Neural progenitor cell (in vitro differentiated cells): Measurements from ENCODE around the gene KAZN. TPM values are rescaled to one million over a fixed set of nuclear protein-coding genes. Genes with fewer than 3 reads are reported as not detected.

ENCODE experiments used
- DNase-seq: peaks from one replicate; pipeline ENCODE4 v3.0.0-alpha.2; 2016; ENCODE audit warnings: low spot score
- H2AFZ ChIP-seq: fragments of 200-600 bp; sonication (generic); replicated peaks from 2 replicates; pipeline ENCODE4 v1.6.1; 2016; ENCODE audit warnings: antibody characterized with exemption
- H3F3A ChIP-seq: fragments of 200-600 bp; sonication (generic); 2 replicates; pipeline ENCODE4 v1.6.1; 2016; ENCODE audit warnings: antibody characterized with exemption, low read depth
- H3K27ac ChIP-seq: fragments of 200-600 bp; sonication (generic); 2 replicates; pipeline ENCODE4 v1.5.1; 2016; ENCODE audit warnings: mild to moderate bottlenecking
- H3K27me3 ChIP-seq: fragments of 200-600 bp; sonication (generic); 2 replicates; pipeline ENCODE4 v1.6.1; 2016; ENCODE audit warnings: mild to moderate bottlenecking, moderate library complexity
- H3K36me3 ChIP-seq: fragments of 200-600 bp; sonication (generic); 2 replicates; pipeline ENCODE4 v1.5.1; 2016
- H3K4me1 ChIP-seq: fragments of 200-600 bp; sonication (generic); 2 replicates; pipeline ENCODE4 v1.6.1; 2016; ENCODE audit warnings: mixed run types
- H3K4me2 ChIP-seq: fragments of 200-600 bp; sonication (generic); 2 replicates; pipeline ENCODE4 v1.6.1; 2016
- H3K4me3 ChIP-seq: fragments of 200-600 bp; sonication (generic); 2 replicates; pipeline ENCODE4 v1.5.1; 2016
- H3K79me2 ChIP-seq: fragments of 200-600 bp; sonication (generic); 2 replicates; pipeline ENCODE4 v1.6.1; 2016; ENCODE audit warnings: low read depth
- H3K9ac ChIP-seq: fragments of 200-600 bp; sonication (generic); 2 replicates; pipeline ENCODE4 v1.6.1; 2016
- H3K9me3 ChIP-seq: fragments of 200-600 bp; sonication (generic); 2 replicates; pipeline ENCODE4 v1.5.1; 2016; ENCODE audit warnings: low read depth
- H4K20me1 ChIP-seq: fragments of 200-600 bp; sonication (generic); 2 replicates; pipeline ENCODE4 v1.6.1; 2016; ENCODE audit warnings: low read depth
- H3K27ac Mint-ChIP-seq: 3 replicates; pipeline ENCODE4 v1.8.0; 2021; ENCODE audit warnings: mixed read lengths
- H3K27me3 Mint-ChIP-seq: 2 replicates; pipeline ENCODE4 v1.8.0; 2022; ENCODE audit warnings: low read depth, mild to moderate bottlenecking, inconsistent platforms, moderate library complexity, mixed read lengths; ENCODE audit not compliant: insufficient read depth
- H3K36me3 Mint-ChIP-seq: 3 replicates; pipeline ENCODE4 v1.8.0; 2021; ENCODE audit warnings: mixed read lengths
- H3K4me1 Mint-ChIP-seq: 3 replicates; pipeline ENCODE4 v1.8.0; 2021; ENCODE audit warnings: mixed read lengths
- H3K4me3 Mint-ChIP-seq: 3 replicates; pipeline ENCODE4 v1.8.0; 2021; ENCODE audit warnings: mild to moderate bottlenecking, moderate library complexity, mixed read lengths
- H3K9me3 Mint-ChIP-seq: 3 replicates; pipeline ENCODE4 v1.8.0; 2020; ENCODE audit warnings: mixed read lengths
- CTCF ChIP-seq: fragments of 200-600 bp; sonication (generic); IDR thresholded peaks from 2 replicates; pipeline ENCODE4 v1.5.1; 2017; ENCODE audit warnings: antibody characterized with exemption, mild to moderate bottlenecking
- EZH2 ChIP-seq: fragments of 200-600 bp; sonication (generic); IDR thresholded peaks from 2 replicates; pipeline ENCODE4 v1.6.1; 2017; ENCODE audit warnings: antibody characterized with exemption, mild to moderate bottlenecking, moderate library complexity
- EZH2phosphoT487 ChIP-seq: fragments of 200-600 bp; sonication (generic); IDR thresholded peaks from 2 replicates; pipeline ENCODE4 v1.6.1; 2017; ENCODE audit warnings: antibody characterized with exemption
- total RNA-seq: library from RNA; depleted of rRNA; stranded (reverse); fragments of >200 nt; gene quantifications from 2 replicates; pipeline ENCODE4 v1.2.3, GENCODE V29; 2015; ENCODE audit warnings: low replicate concordance

Gene KAZN
- total RNA-seq, 1 donor from 2014 or later, result 6.1 TPM

GRCh38 chr1:15065736-15066135, 467.3 kb downstream of the KAZN start:
- H3F3A ChIP-seq, result no peaks in the 10 kb centered on the region
- Mint-ChIP-seq H3K4me1 (no peaks in the 10 kb centered on the region), H3K9me3 (peaks cover 3% of the 10 kb centered on the region), H3K27me3 (no peaks in the 10 kb centered on the region), H3K27ac (no peak overlapping the region), H3K36me3 (peaks cover 29% of the 10 kb centered on the region), H3K4me3 (no peak overlapping the region)
- H3K9me3 ChIP-seq, result no peaks in the 10 kb centered on the region
- no peak overlapping the region for H3K4me2 ChIP-seq
- no peaks in the 10 kb centered on the region for H3K4me1 ChIP-seq
- H3K27ac ChIP-seq, result no peak overlapping the region
- no peak for TF ChIP-seq EZH2phosphoT487
- no peak for TF ChIP-seq EZH2
- no peak for TF ChIP-seq CTCF
- H3K36me3 ChIP-seq, result no peaks in the 10 kb centered on the region
- no peak for DNase-seq
- H3K79me2 ChIP-seq, result no peaks in the 10 kb centered on the region
- H2AFZ ChIP-seq, result no peak overlapping the region
- no peak overlapping the region for H3K9ac ChIP-seq
- H3K27me3 ChIP-seq, result no peaks in the 10 kb centered on the region
- no peak overlapping the region for H3K4me3 ChIP-seq
- no peaks in the 10 kb centered on the region for H4K20me1 ChIP-seq

- H3F3A ChIP-seq, result no peaks in the 10 kb centered on the region
- no peaks in the 10 kb centered on the region for H3K27me3 ChIP-seq
- no peak overlapping the region for H3K9ac ChIP-seq
- DNase-seq, result no peak
- no peaks in the 10 kb centered on the region for H4K20me1 ChIP-seq
- H3K36me3 ChIP-seq, result no peaks in the 10 kb centered on the region
- no peaks in the 10 kb centered on the region for H3K79me2 ChIP-seq
- no peaks in the 10 kb centered on the region for H3K9me3 ChIP-seq
- H3K4me3 Mint-ChIP-seq, result no peak overlapping the region
- no peak overlapping the region for H3K27ac Mint-ChIP-seq
- no peak overlapping the region for H2AFZ ChIP-seq
- no peak overlapping the region for H3K4me2 ChIP-seq
- no peak overlapping the region for H3K4me3 ChIP-seq
- H3K36me3 Mint-ChIP-seq, result peaks cover 25% of the 10 kb centered on the region
- H3K27ac ChIP-seq, result no peak overlapping the region
- H3K27me3 Mint-ChIP-seq, result no peaks in the 10 kb centered on the region
- no peaks in the 10 kb centered on the region for H3K4me1 ChIP-seq
- peaks cover 3% of the 10 kb centered on the region for H3K9me3 Mint-ChIP-seq
- no peaks in the 10 kb centered on the region for H3K4me1 Mint-ChIP-seq
- TF ChIP-seq EZH2phosphoT487 (no peak), EZH2 (no peak), CTCF (no peak)
Observed at GRCh38 chr1:15066191-15066590, 467.7 kb downstream of the KAZN start.

DNA sequence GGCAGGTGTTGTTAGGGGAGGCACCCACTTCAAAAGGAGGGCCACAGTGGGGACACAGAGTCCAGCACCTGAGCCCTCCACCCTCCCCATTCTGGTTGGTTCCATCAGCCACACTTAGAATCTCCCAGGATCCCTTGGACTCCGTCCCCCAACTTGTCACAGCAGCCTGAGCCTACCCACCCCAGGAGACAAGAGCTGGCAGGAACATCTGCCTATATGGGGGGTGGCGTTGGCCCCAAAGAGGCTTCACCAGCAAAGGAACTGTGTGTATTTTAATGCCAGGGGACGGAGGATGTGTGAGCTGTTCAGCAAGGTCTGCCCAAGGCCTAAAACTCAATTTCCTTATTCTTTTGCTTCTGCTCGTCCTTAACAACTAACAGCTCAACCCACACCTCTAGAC, 468.7 kb downstream of the KAZN start:
- Histone ChIP-seq H3K79me2 (no peaks in the 10 kb centered on the region), H3K36me3 (no peaks in the 10 kb centered on the region), H3K27me3 (no peaks in the 10 kb centered on the region), H3K4me1 (no peaks in the 10 kb centered on the region), H3K9me3 (no peaks in the 10 kb centered on the region), H3F3A (no peaks in the 10 kb centered on the region), H3K27ac (no peak overlapping the region), H3K4me2 (no peak overlapping the region), H2AFZ (no peak overlapping the region), H3K9ac (no peak overlapping the region), H3K4me3 (no peak overlapping the region), H4K20me1 (no peaks in the 10 kb centered on the region)
- peaks cover 3% of the 10 kb centered on the region for H3K9me3 Mint-ChIP-seq
- no peak overlapping the region for H3K27ac Mint-ChIP-seq
- no peaks in the 10 kb centered on the region for H3K27me3 Mint-ChIP-seq
- TF ChIP-seq CTCF, result no peak
- no peak for TF ChIP-seq EZH2
- TF ChIP-seq EZH2phosphoT487, result no peak
- H3K36me3 Mint-ChIP-seq, result peaks cover 20% of the 10 kb centered on the region
- no peak overlapping the region for H3K4me3 Mint-ChIP-seq
- no peak for DNase-seq
- H3K4me1 Mint-ChIP-seq, result no peaks in the 10 kb centered on the region

DNA sequence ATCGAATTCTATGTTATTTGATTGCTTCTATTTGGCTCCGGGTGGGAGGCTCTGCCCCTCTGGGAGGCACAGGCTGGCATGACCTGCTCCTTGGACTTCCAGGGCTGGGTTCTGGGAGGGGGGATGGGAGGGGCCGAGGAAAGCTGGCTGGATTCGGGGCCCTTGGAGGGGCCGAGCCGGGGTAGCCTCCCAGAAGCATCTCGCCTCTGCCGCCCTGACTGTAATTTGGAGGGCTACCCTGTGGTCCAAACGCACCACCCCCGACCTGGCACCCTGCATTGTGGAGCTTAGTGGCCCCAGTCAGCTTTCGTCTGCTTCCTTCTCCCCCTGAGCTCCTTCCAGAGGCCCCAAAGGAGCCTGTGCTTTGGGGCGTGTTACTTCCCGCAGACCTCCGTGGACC, 469.7 kb downstream of the KAZN start:
- no peaks in the 10 kb centered on the region for H3K27me3 Mint-ChIP-seq
- Histone ChIP-seq H2AFZ (no peak overlapping the region), H3K4me1 (no peaks in the 10 kb centered on the region), H3K4me2 (no peak overlapping the region), H3K27me3 (no peaks in the 10 kb centered on the region), H3F3A (no peaks in the 10 kb centered on the region), H3K79me2 (no peaks in the 10 kb centered on the region), H4K20me1 (no peaks in the 10 kb centered on the region), H3K9ac (no peak overlapping the region), H3K4me3 (no peak overlapping the region), H3K9me3 (no peaks in the 10 kb centered on the region), H3K27ac (no peak overlapping the region), H3K36me3 (no peaks in the 10 kb centered on the region)
- no peak for DNase-seq
- TF ChIP-seq EZH2phosphoT487 (no peak), CTCF (no peak), EZH2 (no peak)
- H3K36me3 Mint-ChIP-seq, result peaks cover 16% of the 10 kb centered on the region
- H3K4me1 Mint-ChIP-seq, result peaks cover 2% of the 10 kb centered on the region
- H3K9me3 Mint-ChIP-seq, result no peaks in the 10 kb centered on the region
- H3K4me3 Mint-ChIP-seq, result no peak overlapping the region
- no peak overlapping the region for H3K27ac Mint-ChIP-seq
